NAMALWA (cell line): ENCODE measurements around the gene SLC6A17.

Source experiments
- DNase-seq: peaks from one replicate; pipeline ENCODE4 v3.0.0-alpha.2; 2015; ENCODE audit warnings: low spot score

SLC6A17 gene

GRCh38 chr1:110223127-110223526 lies 72.8 kb downstream of the SLC6A17 start:
- DNase-seq, result no peak

DNA sequence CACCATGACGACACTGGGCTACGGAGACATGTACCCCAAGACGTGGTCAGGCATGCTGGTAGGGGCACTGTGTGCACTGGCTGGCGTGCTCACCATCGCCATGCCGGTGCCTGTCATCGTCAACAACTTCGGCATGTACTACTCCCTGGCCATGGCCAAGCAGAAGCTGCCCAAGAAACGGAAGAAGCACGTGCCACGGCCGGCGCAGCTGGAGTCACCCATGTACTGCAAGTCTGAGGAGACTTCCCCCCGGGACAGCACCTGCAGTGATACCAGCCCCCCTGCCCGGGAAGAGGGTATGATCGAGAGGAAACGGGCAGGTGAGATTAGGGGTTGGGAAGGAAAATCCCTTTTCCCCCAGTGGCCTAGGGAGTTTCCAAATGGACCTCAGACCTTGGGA lies 73.3 kb downstream of the SLC6A17 start:
- no peak for DNase-seq

- no peak for DNase-seq
These were observed 74.1 kb downstream of the SLC6A17 start for GRCh38 chr1:110224240-110224995.

GRCh38 chr1:110225212-110225611 lies 74.9 kb downstream of the SLC6A17 start:
- no peak for DNase-seq

DNA sequence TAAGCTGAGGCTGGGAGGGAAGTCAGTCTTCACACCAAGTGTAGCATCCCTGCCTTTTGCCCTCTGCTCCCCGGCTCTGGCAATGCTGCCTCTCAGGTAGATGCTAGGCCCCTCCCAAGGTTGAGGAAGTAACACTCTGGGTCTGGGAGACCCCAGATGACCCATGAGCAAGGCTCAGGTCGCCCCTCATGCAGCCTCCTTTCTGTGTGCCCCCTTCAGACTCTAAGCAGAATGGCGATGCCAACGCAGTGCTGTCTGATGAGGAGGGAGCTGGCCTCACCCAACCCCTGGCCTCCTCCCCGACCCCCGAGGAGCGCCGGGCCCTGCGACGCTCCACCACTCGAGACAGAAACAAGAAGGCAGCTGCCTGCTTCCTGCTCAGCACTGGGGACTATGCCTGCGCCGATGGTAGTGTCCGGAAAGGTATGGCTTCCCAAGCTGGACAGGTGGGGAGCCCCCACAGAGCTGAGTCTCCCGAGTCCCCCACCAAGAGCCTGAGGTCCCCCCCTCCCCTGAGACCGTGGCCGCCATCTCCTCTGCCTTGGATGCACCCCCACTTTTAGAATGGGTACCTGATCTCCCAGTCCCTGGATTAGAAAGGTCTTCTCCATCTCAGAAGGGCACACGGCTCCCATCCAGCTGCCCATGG lies 75.6 kb downstream of the SLC6A17 start:
- no peak for DNase-seq

GRCh38 chr1:110227774-110228173 lies 77.5 kb downstream of the SLC6A17 start:
- no peak for DNase-seq

- no peak for DNase-seq
These were observed 78.1 kb downstream of the SLC6A17 start for GRCh38 chr1:110228381-110228780.

- DNase-seq, result no peak
These were observed 78.6 kb downstream of the SLC6A17 start for GRCh38 chr1:110228869-110229268.

DNA sequence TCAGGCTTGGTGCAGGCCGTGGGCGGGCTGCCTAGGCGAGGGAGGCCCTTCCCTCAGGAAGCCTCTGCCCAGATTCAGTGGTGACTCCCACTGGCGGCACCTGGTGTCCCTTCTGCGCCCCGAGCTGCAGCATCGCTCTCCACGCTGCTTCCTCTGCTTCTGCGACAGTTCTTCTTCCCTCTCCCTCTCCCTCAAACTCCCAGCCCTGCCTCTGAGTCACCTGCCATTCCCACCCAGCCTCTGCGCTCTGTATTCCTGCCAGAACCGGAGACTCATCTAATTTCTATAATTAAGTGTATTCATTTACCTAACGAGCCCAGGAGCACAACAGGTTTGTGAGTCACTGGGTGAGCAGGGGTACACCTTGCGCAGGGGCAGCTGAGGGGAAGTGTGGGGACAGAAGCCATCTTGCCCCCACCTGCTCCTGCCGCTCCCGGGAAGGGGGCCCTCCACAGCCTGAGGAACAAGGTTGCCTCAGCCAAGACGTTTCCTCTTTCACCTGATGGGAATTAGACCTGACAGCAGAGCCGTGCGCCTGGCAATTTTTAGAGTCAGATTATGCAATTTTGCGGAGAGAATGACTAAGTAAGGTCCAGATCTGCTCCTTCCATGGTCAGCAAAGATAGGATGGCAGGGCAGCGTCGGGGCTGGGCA lies 79.2 kb downstream of the SLC6A17 start:
- no peak for DNase-seq

DNA sequence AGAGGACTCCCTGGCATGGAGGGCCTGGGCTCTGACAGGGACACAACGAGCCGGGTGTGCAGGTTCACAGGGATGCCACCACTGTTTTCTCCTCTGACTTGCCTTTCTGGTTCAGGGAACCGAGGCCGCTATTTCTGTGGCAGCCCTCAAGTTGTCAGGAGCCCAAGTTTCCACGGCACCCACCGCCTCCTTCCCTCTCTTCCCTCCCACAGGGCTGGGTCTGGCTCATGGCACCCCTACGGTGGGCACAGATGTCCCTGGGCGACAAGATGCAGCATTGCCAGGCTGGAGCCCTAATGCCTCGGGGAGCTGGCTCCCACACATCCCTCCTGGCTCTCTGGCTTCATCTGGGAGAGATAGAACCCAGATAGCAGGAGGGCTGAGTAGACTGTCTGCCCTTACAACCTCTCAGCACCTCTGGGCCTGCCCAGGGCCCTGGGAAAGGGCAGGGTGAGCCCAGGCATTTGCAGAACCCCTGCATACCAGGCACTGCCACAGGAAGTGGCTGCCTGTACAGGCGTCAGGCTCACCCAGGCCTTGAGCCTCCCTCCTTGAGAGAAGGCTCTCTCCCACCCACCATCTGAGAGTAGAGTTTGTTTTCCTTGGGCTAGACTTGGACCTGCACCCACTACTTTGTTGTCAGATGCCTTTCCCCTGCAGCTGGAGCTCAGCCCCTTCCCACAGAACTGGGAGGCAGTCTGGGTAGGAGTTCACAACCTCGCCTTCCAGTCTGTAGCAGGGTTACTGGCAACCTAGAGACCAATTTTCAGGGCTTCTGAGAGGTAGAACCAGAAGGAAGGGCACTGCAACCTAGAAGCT lies 80.3 kb downstream of the SLC6A17 start:
- DNase-seq, result no peak

DNA sequence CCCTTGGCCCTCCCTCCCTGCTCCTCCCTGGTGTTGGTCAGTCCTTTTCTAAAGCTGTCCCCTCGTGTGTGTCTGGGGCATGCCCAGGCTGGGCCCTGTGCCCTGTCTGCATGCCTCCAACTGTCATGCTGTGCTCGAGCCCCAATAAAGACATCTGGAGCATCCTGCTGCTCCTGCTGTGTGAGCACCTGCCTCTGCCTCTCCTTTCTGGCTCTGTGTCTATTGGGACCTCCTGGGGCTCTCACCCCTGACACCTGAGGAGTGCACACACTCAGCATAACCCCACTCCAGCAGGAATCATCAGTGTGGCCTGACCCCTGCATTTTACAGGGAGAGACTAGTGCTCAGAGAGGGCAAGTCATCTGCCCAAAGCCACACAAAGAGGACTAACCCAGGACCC lies 83.6 kb downstream of the SLC6A17 start:
- no peak for DNase-seq

- DNase-seq, result no peak
These were observed 84.4 kb downstream of the SLC6A17 start for GRCh38 chr1:110234691-110235090.

GRCh38 chr1:110235181-110235833 lies 85.0 kb downstream of the SLC6A17 start:
- no peak for DNase-seq

- DNase-seq, result no peak
These were observed 85.8 kb downstream of the SLC6A17 start for GRCh38 chr1:110235834-110236682.

DNA sequence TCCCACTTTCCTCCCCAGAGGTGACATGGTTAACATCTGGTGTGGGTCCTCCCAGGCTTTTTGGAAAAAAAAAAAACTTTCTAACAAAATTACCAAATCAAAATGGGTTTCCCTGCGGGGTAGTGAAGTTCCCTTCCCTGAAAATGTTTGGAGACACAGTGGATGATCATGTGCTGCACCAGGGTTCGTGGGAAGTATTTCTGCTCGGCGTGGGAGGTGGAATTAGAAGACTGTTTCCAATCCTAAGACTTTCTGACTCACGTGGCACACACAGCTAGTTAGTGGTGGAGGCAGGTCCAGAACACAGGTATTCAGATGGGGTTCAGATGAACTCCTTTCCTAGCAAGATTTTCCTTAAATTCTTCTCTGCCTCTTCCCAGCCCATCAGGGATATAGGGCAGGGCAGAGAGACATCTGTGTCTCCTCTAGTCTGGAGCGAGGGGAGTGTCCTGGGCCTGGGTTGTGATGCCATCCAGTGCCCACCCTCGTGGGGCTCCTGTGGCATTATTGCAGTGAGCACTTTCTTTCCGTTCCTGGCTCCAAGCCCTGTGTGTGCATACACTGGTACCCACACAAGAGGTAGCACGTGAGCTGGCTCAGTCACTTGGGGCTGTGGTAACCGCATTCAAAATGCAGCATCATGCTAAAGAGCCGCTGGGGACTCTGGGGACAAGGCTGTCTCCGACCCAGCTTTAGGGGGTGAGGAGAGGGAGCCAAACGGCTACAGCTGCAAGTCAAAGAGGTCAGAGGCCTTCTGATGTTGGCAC lies 87.3 kb downstream of the SLC6A17 start:
- DNase-seq, result peak; percentile 30

- no peak for DNase-seq
These were observed 89.4 kb downstream of the SLC6A17 start for GRCh38 chr1:110239441-110240430.

DNA sequence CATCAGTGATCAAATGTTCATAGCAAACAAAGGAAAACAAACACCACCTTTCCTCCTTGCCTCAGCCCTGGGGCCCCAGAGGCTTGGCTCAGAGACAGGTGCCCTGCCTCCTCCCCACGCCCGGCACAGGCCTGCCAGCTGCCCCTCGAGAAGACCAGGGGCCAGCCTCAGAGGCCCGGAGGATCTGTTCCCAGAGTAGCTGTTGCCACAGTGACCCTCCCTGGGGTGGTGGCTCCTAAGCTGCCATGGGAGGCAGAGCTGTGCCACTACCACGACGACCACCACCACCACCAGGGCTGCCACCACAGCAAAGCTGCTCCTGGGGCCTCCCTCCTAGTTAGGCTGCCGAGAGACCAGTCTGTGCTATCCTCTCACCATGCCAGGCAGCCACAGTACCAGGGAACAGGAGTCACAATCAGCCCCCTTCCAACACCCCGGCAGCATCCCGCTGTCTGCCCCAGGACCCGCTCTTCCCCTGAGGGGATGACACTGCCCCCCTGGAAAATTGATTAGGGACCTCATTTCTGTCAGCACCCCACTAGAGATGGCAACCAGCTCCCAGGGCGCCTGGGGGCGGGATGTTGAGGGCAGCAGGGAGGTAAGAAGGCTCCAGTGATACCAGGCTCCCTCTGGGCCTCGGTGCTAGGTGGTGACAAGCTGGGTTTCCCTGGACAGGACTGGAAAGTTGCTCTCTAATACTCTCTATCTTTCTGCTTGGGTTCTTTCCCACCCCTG lies 90.3 kb downstream of the SLC6A17 start:
- DNase-seq, result no peak

DNA sequence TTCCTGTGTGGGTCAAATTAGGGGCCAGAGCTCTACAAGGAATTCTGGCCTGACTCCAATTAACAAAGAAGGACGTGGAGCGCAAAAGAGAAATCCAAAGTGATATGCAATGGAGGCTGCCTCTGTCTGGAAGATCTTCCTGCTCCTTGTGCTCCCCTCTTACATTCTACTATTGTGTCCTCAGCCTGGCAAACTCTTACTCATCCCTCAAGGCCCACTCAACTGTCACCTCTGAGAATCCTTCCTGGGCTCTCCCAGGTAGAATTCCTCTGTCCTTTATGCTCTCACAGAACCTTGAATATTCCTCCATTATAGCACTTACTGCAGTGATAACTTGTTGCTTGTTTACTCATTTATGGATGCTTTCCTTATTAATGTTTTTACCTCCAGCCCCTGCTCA lies 91.2 kb downstream of the SLC6A17 start:
- no peak for DNase-seq
